Hepatocyte (in vitro differentiated cells): ENCODE results near the gene GMEB2.

Experiments used
- CTCF ChIP-seq: fragments of 200-600 bp; sonication (generic); IDR thresholded peaks from 2 replicates; pipeline ENCODE4 v1.5.1; 2016; ENCODE audit warnings: antibody characterized with exemption, mild to moderate bottlenecking; ENCODE audit not compliant: poor library complexity
- EZH2 ChIP-seq: fragments of 200-600 bp; sonication (generic); IDR thresholded peaks from 2 replicates; pipeline ENCODE4 v1.6.1; 2016; ENCODE audit warnings: antibody characterized with exemption, mild to moderate bottlenecking, borderline replicate concordance

DNA sequence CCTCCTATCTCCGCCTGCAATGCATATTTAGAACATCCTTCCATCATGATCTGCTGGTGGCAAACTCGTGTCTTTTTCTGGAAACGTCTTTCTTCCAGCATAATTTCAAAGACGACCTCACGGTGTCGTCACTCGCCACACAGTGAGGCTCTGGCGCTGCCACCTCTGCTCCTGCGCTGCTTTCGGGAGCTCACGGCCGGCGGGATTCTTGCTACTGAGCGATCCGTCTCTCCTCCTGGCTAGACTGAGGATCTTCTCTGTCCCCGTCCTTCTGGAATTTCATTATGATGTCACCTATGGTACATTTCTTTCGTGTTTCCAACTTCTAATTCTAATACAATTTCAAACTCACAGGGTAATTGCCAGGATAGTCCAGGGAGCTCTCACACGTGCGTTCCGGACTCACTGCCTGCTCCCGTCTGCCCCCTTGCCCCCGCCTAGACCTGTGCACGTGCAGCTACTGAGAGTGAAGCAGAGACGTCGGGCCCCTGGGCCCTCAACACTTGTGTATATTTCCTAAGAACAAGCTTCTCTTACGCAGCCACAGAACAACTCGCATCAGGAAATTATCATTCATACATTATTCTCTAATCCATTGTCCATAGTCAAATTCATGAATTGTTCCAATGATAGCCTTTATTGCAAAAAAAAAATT is 27.4 kb downstream of the GMEB2 start:
- no peak for TF ChIP-seq CTCF
- no peak for TF ChIP-seq EZH2
